ENCODE measurements around the gene BYSL.

BYSL gene

GRCh38 chr6:41885930-41886329, 35.4 kb upstream of the BYSL start:
- Histone ChIP-seq H3K4me1 (ENCODE audit: insufficient read depth, poor library complexity, severe bottlenecking) (no peaks in the 10 kb centered on the region), H3K27me3 (ENCODE audit: insufficient read depth, poor library complexity, severe bottlenecking) (no peaks in the 10 kb centered on the region), H3K36me3 (ENCODE audit: low read depth) (no peaks in the 10 kb centered on the region), H3K4me3 (ENCODE audit: severe bottlenecking) (no peak overlapping the region), H3K9me3 (ENCODE audit: severe bottlenecking) (no peaks in the 10 kb centered on the region), H3K27ac (ENCODE audit: poor library complexity, severe bottlenecking) (no peak overlapping the region)
- ATAC-seq (ENCODE audit: low read depth) (no peak), DNase-seq (ENCODE audit: low spot score) (no peak)
- TF ChIP-seq CTCF (IDR thresholded peaks at IDR 0.05; ENCODE audit: poor library complexity, severe bottlenecking) = no peak

GRCh38 chr6:41887331-41887751, 34.0 kb upstream of the BYSL start:
- no peak for DNase-seq (ENCODE audit: low spot score)
- no peak for ATAC-seq (ENCODE audit: low read depth)
- Histone ChIP-seq H3K4me1 (ENCODE audit: insufficient read depth, poor library complexity, severe bottlenecking) (no peaks in the 10 kb centered on the region), H3K36me3 (ENCODE audit: low read depth) (no peaks in the 10 kb centered on the region), H3K27ac (ENCODE audit: poor library complexity, severe bottlenecking) (no peak overlapping the region), H3K4me3 (ENCODE audit: severe bottlenecking) (no peak overlapping the region), H3K27me3 (ENCODE audit: insufficient read depth, poor library complexity, severe bottlenecking) (no peaks in the 10 kb centered on the region), H3K9me3 (ENCODE audit: severe bottlenecking) (no peaks in the 10 kb centered on the region)
- no peak for TF ChIP-seq CTCF (IDR thresholded peaks at IDR 0.05; ENCODE audit: poor library complexity, severe bottlenecking)

GRCh38 chr6:41892921-41893564, 28.3 kb upstream of the BYSL start:
- Histone ChIP-seq H3K9me3 (ENCODE audit: severe bottlenecking) (no peaks in the 10 kb centered on the region), H3K4me1 (ENCODE audit: insufficient read depth, poor library complexity, severe bottlenecking) (no peaks in the 10 kb centered on the region), H3K27me3 (ENCODE audit: insufficient read depth, poor library complexity, severe bottlenecking) (no peaks in the 10 kb centered on the region), H3K27ac (ENCODE audit: poor library complexity, severe bottlenecking) (no peak overlapping the region), H3K4me3 (ENCODE audit: severe bottlenecking) (no peak overlapping the region), H3K36me3 (ENCODE audit: low read depth) (no peaks in the 10 kb centered on the region)
- DNase-seq (ENCODE audit: low spot score) (no peak), ATAC-seq (ENCODE audit: low read depth) (no peak)
- no peak for TF ChIP-seq CTCF (IDR thresholded peaks at IDR 0.05; ENCODE audit: poor library complexity, severe bottlenecking)

- Histone ChIP-seq H3K4me3 (ENCODE audit: severe bottlenecking) (peak overlapping the region; percentile 100), H3K27me3 (ENCODE audit: insufficient read depth, poor library complexity, severe bottlenecking) (no peaks in the 10 kb centered on the region), H3K27ac (ENCODE audit: poor library complexity, severe bottlenecking) (no peak overlapping the region), H3K9me3 (ENCODE audit: severe bottlenecking) (no peaks in the 10 kb centered on the region), H3K4me1 (ENCODE audit: insufficient read depth, poor library complexity, severe bottlenecking) (no peaks in the 10 kb centered on the region), H3K36me3 (ENCODE audit: low read depth) (0 out of 2 replicates have a peak, but pooled peaks cover 5% of the 10 kb centered on the region)
- ATAC-seq (ENCODE audit: low read depth) (peak; percentile 39), DNase-seq (ENCODE audit: low spot score) (no peak)
- TF ChIP-seq CTCF (IDR thresholded peaks at IDR 0.05; ENCODE audit: poor library complexity, severe bottlenecking) = no peak
These were observed 26.7 kb upstream of the BYSL start for GRCh38 chr6:41894366-41895299.

Data from RWPE2 (cell line).